ENCODE data around the gene FOXF1.

GRCh38 chr16:86505185-86505898, 5.0 kb upstream of the FOXF1 start:
- no peak for TF ChIP-seq CTCF (IDR thresholded peaks at IDR 0.05; ENCODE audit: low read depth, low read length)
- no peak for TF ChIP-seq EZH2phosphoT487 (IDR thresholded peaks at IDR 0.05; ENCODE audit: low read depth)

Data from OCI-LY3 (cell line).